GM23338 (cell line): ENCODE measurements around the gene NCBP3.

Experiments used
- CREB1 ChIP-seq: fragments of 250-450 bp; sonication (Bioruptor Pico); IDR thresholded peaks from 2 replicates; pipeline ENCODE4 v1.5.0; 2020; ENCODE audit warnings: low read depth, mild to moderate bottlenecking, moderate library complexity
- EZH2 ChIP-seq: fragments of 200-600 bp; sonication (generic); IDR thresholded peaks from one replicate; pipeline ENCODE4 v1.8.0; 2017; ENCODE audit warnings: antibody characterized with exemption, mild to moderate bottlenecking, low read depth; ENCODE audit not compliant: unreplicated experiment
- EZH2phosphoT487 ChIP-seq: fragments of 200-600 bp; sonication (generic); IDR thresholded peaks from one replicate; pipeline ENCODE4 v1.8.1; 2018; ENCODE audit warnings: antibody characterized with exemption; ENCODE audit not compliant: unreplicated experiment
- NANOG ChIP-seq: IDR thresholded peaks from 2 replicates; pipeline ENCODE4 v1.6.1; 2016; ENCODE audit warnings: antibody characterized with exemption, borderline replicate concordance
- POLR2AphosphoS5 ChIP-seq: IDR thresholded peaks from 2 replicates; pipeline ENCODE4 v1.6.1; 2016; ENCODE audit warnings: antibody characterized with exemption, low read depth
- ZNF331 ChIP-seq: fragments of 250-450 bp; sonication (Bioruptor Pico); IDR thresholded peaks from 2 replicates; pipeline ENCODE4 v1.5.0; 2020; ENCODE audit warnings: low read depth, mild to moderate bottlenecking, moderate library complexity
- TF ChIP-seq, protein P1 (sequence below), 2 experiments: fragments of 200-600 bp in 1 of 2; sonication (generic) in 1 of 2; conservative IDR thresholded peaks; 2 replicates each; pipeline versions ENCODE4 v1.5.1 to v1.6.1; 2016 to 2017; ENCODE audit warnings: antibody characterized with exemption in 2 of 2, low read depth in 2 of 2, mild to moderate bottlenecking in 2 of 2, moderate library complexity in 1 of 2
- TF ChIP-seq, protein P2 (sequence below): IDR thresholded peaks from 2 replicates; pipeline ENCODE4 v1.6.1; 2016; ENCODE audit warnings: antibody characterized with exemption
- TF ChIP-seq, protein P3 (sequence below): IDR thresholded peaks from one replicate; pipeline ENCODE4 v1.6.1; 2018; ENCODE audit warnings: antibody characterized with exemption; ENCODE audit not compliant: unreplicated experiment

DNA sequence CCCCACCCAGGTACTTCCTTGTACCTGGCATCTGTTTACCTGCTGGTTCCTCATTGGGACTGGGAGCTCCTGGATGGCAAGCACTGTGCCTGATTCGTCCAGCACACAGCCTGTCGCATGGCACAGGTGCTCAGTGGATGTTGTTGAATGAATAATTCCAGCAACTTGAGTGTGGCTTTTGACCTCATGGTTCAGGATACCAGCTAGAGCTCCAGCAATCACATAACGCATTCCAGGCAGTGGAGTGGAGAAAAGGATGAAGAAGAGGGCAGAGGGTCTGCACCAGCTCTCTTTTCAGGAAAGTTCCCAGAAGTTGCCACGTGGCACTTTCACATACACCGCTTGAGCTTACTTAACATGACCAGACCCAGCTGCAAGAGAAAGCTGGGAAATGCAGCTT is 48.1 kb upstream of the NCBP3 start:
- no peak for TF ChIP-seq EZH2
- TF ChIP-seq, protein P1, sequence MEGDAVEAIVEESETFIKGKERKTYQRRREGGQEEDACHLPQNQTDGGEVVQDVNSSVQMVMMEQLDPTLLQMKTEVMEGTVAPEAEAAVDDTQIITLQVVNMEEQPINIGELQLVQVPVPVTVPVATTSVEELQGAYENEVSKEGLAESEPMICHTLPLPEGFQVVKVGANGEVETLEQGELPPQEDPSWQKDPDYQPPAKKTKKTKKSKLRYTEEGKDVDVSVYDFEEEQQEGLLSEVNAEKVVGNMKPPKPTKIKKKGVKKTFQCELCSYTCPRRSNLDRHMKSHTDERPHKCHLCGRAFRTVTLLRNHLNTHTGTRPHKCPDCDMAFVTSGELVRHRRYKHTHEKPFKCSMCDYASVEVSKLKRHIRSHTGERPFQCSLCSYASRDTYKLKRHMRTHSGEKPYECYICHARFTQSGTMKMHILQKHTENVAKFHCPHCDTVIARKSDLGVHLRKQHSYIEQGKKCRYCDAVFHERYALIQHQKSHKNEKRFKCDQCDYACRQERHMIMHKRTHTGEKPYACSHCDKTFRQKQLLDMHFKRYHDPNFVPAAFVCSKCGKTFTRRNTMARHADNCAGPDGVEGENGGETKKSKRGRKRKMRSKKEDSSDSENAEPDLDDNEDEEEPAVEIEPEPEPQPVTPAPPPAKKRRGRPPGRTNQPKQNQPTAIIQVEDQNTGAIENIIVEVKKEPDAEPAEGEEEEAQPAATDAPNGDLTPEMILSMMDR (conservative IDR thresholded peaks at IDR 0.05; ENCODE audit: low read depth in 2 of 2) = no peak
- no peak for TF ChIP-seq NANOG
- no peak for TF ChIP-seq CREB1 (CRISPR knock-in tag)
- no peak for TF ChIP-seq EZH2phosphoT487
- TF ChIP-seq POLR2AphosphoS5 = no peak
- TF ChIP-seq, protein P2, sequence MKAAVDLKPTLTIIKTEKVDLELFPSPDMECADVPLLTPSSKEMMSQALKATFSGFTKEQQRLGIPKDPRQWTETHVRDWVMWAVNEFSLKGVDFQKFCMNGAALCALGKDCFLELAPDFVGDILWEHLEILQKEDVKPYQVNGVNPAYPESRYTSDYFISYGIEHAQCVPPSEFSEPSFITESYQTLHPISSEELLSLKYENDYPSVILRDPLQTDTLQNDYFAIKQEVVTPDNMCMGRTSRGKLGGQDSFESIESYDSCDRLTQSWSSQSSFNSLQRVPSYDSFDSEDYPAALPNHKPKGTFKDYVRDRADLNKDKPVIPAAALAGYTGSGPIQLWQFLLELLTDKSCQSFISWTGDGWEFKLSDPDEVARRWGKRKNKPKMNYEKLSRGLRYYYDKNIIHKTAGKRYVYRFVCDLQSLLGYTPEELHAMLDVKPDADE = no peak
- TF ChIP-seq, protein P3, sequence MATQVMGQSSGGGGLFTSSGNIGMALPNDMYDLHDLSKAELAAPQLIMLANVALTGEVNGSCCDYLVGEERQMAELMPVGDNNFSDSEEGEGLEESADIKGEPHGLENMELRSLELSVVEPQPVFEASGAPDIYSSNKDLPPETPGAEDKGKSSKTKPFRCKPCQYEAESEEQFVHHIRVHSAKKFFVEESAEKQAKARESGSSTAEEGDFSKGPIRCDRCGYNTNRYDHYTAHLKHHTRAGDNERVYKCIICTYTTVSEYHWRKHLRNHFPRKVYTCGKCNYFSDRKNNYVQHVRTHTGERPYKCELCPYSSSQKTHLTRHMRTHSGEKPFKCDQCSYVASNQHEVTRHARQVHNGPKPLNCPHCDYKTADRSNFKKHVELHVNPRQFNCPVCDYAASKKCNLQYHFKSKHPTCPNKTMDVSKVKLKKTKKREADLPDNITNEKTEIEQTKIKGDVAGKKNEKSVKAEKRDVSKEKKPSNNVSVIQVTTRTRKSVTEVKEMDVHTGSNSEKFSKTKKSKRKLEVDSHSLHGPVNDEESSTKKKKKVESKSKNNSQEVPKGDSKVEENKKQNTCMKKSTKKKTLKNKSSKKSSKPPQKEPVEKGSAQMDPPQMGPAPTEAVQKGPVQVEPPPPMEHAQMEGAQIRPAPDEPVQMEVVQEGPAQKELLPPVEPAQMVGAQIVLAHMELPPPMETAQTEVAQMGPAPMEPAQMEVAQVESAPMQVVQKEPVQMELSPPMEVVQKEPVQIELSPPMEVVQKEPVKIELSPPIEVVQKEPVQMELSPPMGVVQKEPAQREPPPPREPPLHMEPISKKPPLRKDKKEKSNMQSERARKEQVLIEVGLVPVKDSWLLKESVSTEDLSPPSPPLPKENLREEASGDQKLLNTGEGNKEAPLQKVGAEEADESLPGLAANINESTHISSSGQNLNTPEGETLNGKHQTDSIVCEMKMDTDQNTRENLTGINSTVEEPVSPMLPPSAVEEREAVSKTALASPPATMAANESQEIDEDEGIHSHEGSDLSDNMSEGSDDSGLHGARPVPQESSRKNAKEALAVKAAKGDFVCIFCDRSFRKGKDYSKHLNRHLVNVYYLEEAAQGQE = no peak
- no peak for TF ChIP-seq ZNF331 (CRISPR knock-in tag)
